Uterus (tissue), 4 donors: ENCODE results near the gene BPIFA2. TPM values are rescaled to one million over a fixed set of nuclear protein-coding genes. Genes with fewer than 3 reads are reported as not detected.

Experiments
- DNase-seq, 2 donors: peaks; one replicate each; pipeline ENCODE4 v3.0.0-alpha.2; 2019 to 2020
- H3K27ac ChIP-seq, 2 donors: fragments of 200-600 bp; sonication (generic); 1 replicate in 1 of 2; 2 replicates in 1 of 2; pipeline ENCODE4 v1.5.1; 2016 to 2018
- H3K27me3 ChIP-seq, 2 donors: fragments of 200-600 bp; sonication (generic); one replicate each; pipeline ENCODE4 v1.5.1; 2018 to 2019; ENCODE audit warnings: control low read depth in 1 of 2
- H3K36me3 ChIP-seq, 2 donors: fragments of 200-600 bp; sonication (generic); one replicate each; pipeline ENCODE4 v1.5.1; 2019; ENCODE audit warnings: control low read depth in 1 of 2
- H3K4me1 ChIP-seq, 2 donors: fragments of 200-600 bp; sonication (generic); one replicate each; pipeline ENCODE4 v1.5.1; 2018 to 2019; ENCODE audit warnings: control low read depth in 1 of 2
- H3K4me3 ChIP-seq, 2 donors: fragments of 200-600 bp; sonication (generic); 1 replicate in 1 of 2; 2 replicates in 1 of 2; pipeline ENCODE4 v1.5.1; 2018 to 2019; ENCODE audit warnings: mild to moderate bottlenecking in 1 of 2
- H3K9me3 ChIP-seq, 2 donors: fragments of 200-600 bp; sonication (generic); one replicate each; pipeline ENCODE4 v1.5.1; 2019; ENCODE audit warnings: control low read depth in 1 of 2
- POLR2A ChIP-seq, 2 donors: fragments of 450-650 bp; IDR thresholded peaks; one replicate each; pipeline ENCODE4 v1.6.1; 2016; ENCODE audit warnings: antibody characterized with exemption in 2 of 2, mild to moderate bottlenecking in 1 of 2, moderate library complexity in 1 of 2
- intact Hi-C: fragments of 100-400 bp; cut with DNase I; formaldehyde crosslinking; loops from one replicate; pipeline ENCODE4 v1.15.1; 2023; ENCODE audit warnings: low total_unique reads
- total RNA-seq, 4 donors: library from RNA; depleted of rRNA in 3 of 4; stranded (reverse); fragments of >200 nt in 3 of 4; gene quantifications; one replicate each; pipeline versions ENCODE4 v1.1.0 to v1.2.4, GENCODE V29; 2014 to 2023
- TF ChIP-seq, protein P1 (sequence below), 4 experiments: fragments of 200-600 bp in 2 of 4; fragments of 450-650 bp in 2 of 4; sonication (generic) in 2 of 4; IDR thresholded peaks; one replicate each; pipeline ENCODE4 v1.5.1; 2016 to 2019; ENCODE audit warnings: antibody characterized with exemption in 4 of 4, mild to moderate bottlenecking in 2 of 4, moderate library complexity in 1 of 4
- donor health status: DM: yes; HTN: yes; CAD: no.

The BPIFA2 gene
- total RNA-seq, 4 donors from 2014 or later: not detected

DNA sequence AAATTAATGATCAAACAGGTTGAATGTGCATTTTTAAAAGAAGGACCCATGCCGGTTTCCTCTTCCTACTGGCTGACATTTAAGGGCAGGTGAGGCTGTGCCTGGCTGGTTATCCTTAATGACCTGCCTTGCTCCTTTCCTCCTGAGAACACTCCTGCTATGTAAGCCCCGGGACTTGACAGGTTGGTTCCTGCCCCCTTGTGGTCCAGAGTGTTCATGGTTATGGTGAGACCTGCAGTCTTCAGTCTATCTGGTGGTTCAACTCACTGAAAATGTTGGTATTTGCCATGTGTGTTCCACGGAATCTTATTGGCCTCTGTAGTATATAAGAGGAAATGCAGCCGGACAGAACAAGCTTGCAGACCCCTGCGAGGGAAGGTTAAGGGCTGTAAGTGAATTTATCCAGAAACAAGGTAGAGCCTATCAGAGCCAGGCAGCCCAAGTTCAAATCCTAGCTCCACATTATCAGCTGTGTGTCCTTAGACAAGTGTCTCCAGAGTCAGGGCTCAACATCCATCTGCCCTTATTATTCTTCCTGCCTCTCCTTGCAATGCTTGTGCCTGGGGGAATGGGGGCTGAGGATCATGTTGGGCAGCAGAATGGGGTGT lies 44.0 kb downstream of the BPIFA2 start:
- Histone ChIP-seq H3K9me3 (no peaks in the 10 kb centered on the region), H3K4me1 (no peaks in the 10 kb centered on the region), H3K27me3 (no peaks in the 10 kb centered on the region), H3K36me3 (no peaks in the 10 kb centered on the region), H3K27ac (no peak overlapping the region), H3K4me3 (no peak overlapping the region)
- intact Hi-C loops: no loop called here
- DNase-seq: no peak
- TF ChIP-seq, protein P1, sequence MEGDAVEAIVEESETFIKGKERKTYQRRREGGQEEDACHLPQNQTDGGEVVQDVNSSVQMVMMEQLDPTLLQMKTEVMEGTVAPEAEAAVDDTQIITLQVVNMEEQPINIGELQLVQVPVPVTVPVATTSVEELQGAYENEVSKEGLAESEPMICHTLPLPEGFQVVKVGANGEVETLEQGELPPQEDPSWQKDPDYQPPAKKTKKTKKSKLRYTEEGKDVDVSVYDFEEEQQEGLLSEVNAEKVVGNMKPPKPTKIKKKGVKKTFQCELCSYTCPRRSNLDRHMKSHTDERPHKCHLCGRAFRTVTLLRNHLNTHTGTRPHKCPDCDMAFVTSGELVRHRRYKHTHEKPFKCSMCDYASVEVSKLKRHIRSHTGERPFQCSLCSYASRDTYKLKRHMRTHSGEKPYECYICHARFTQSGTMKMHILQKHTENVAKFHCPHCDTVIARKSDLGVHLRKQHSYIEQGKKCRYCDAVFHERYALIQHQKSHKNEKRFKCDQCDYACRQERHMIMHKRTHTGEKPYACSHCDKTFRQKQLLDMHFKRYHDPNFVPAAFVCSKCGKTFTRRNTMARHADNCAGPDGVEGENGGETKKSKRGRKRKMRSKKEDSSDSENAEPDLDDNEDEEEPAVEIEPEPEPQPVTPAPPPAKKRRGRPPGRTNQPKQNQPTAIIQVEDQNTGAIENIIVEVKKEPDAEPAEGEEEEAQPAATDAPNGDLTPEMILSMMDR (IDR thresholded peaks at IDR 0.05): no peak
- TF ChIP-seq POLR2A (IDR thresholded peaks at IDR 0.05): no peak

GRCh38 chr20:33217052-33217451 lies 49.1 kb downstream of the BPIFA2 start, which contains the start of gene BPIFA3:
BPIFA3 (plus strand) TSS chr20:33217352; CDS start chr20:33217537, 185 bp downstream.
- Histone ChIP-seq H3K27ac (no peak within 1 kb of the TSS), H3K4me1 (no peaks in the 10 kb centered on the region), H3K9me3 (no peaks in the 10 kb centered on the region), H3K27me3 (no peaks in the 10 kb centered on the region), H3K36me3 (no peaks in the 10 kb centered on the region), H3K4me3 (no peak within 1 kb of the TSS)
- TF ChIP-seq, protein P1 (IDR thresholded peaks at IDR 0.05): no peak
- TF ChIP-seq POLR2A (IDR thresholded peaks at IDR 0.05): no peak
- DNase-seq: no peak
- intact Hi-C loops: no loop called here

DNA sequence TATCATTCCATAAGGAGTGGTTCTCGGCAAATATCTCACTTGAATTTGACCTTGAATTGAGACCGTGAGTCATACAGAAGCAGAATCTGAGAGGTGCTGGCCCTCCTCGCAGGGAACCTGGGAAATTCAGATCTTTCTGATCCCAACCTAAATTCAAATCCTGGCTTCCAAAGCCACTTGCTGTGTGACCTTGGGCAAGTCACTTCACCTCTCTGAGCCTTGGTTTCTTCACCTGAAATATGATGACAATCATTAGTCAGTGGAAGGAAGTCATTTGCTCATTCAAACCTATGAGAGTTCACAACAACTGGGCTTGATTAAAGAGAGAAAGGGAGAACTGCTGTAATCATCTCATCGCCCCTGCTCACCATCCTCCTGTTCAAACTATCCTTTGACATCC lies 56.4 kb downstream of the BPIFA2 start:
- intact Hi-C loops: no loop called here
- Histone ChIP-seq H3K36me3 (no peaks in the 10 kb centered on the region), H3K9me3 (no peaks in the 10 kb centered on the region), H3K27me3 (no peaks in the 10 kb centered on the region), H3K4me3 (no peak overlapping the region), H3K27ac (no peak overlapping the region), H3K4me1 (no peaks in the 10 kb centered on the region)
- DNase-seq: no peak
- TF ChIP-seq POLR2A (IDR thresholded peaks at IDR 0.05): no peak
- TF ChIP-seq, protein P1 (IDR thresholded peaks at IDR 0.05): no peak

DNA sequence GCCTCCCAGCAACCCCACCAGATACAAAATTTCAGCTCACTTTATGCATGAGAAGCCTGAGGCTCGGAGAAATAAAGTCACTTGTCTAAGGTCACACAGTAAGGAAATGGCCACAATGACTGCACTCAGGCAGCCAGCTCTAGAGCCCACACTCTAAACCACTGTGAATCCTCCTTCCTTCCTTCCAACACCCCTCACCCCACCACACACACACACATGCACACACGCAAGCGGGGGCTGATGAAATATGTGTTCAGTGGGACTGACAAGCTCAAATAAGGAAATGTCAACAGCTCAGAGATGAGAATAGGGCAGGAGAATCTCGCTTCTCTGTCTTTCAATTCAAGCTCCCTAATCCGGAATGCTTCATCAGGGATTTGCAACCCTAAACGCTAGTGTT lies 61.9 kb downstream of the BPIFA2 start:
- DNase-seq: no peak
- no peak overlapping the region for H3K27ac ChIP-seq
- no peaks in the 10 kb centered on the region for H3K36me3 ChIP-seq
- TF ChIP-seq, protein P1 (IDR thresholded peaks at IDR 0.05): no peak
- no peaks in the 10 kb centered on the region for H3K27me3 ChIP-seq
- no peak overlapping the region for H3K4me3 ChIP-seq
- intact Hi-C loops: no loop called here
- H3K9me3 ChIP-seq: no peaks in the 10 kb centered on the region
- H3K4me1 ChIP-seq: no peaks in the 10 kb centered on the region

Other genes with a start within 250 kb of the BPIFA2 start
- not detected for gene SUN5, start 163.7 kb upstream of the BPIFA2 start, total RNA-seq
- not detected for gene BPIFB2, start 160.5 kb upstream of the BPIFA2 start, total RNA-seq
- gene BPIFB6, start 136.5 kb upstream of the BPIFA2 start, total RNA-seq: not detected
- gene BPIFB3, start 114.3 kb upstream of the BPIFA2 start, total RNA-seq: not detected
- not detected for gene BPIFB4, start 88.5 kb upstream of the BPIFA2 start, total RNA-seq
- gene BPIFA3, start 49.2 kb downstream of the BPIFA2 start, total RNA-seq: not detected
- not detected for gene BPIFA1, start 67.8 kb downstream of the BPIFA2 start, total RNA-seq
- under 1 TPM in 1 of 4 donors, not detected in 3; 0.21 TPM for gene BPIFB1, start 115.1 kb downstream of the BPIFA2 start, total RNA-seq
- gene CDK5RAP1, start 233.4 kb downstream of the BPIFA2 start, total RNA-seq: 10 to 100 TPM in 2 of 4 donors, 1 to 10 TPM in 2; 4.1 to 34.6 (median 17.2) TPM